Lung (tissue), 12 donors: ENCODE results near the gene MSANTD1. TPM values are rescaled to one million over a fixed set of nuclear protein-coding genes. Genes with fewer than 3 reads are reported as not detected.

Experiments used
- ATAC-seq: fragments of 200-7000 bp; cut with Tn5 transposase; one replicate; pipeline ENCODE4 v1.9.1; 2020; ENCODE audit warnings: moderate number of reproducible peaks; ENCODE audit not compliant: insufficient read depth, low FRiP score
- DNase-seq, 3 donors: peaks; one replicate each; pipeline ENCODE4 v3.0.0-alpha.2; 2013 to 2017
- H3K27ac ChIP-seq, 2 donors: one replicate each; pipeline ENCODE4 v1.5.1; 2013; ENCODE audit warnings: mild to moderate bottlenecking in 2 of 2, moderate library complexity in 2 of 2, control low read depth in 1 of 2, inconsistent platforms in 1 of 2, low read depth in 1 of 2, low read length in 1 of 2
- H3K27me3 ChIP-seq, 3 donors: one replicate each; pipeline ENCODE4 v1.5.1; 2013; ENCODE audit warnings: low read length in 2 of 3; ENCODE audit not compliant: control insufficient read depth in 3 of 3, insufficient read depth in 3 of 3
- H3K36me3 ChIP-seq, 4 donors: one replicate each; pipeline ENCODE4 v1.5.1; 2013; ENCODE audit warnings: low read length in 4 of 4, mild to moderate bottlenecking in 1 of 4, moderate library complexity in 1 of 4; ENCODE audit not compliant: control insufficient read depth in 4 of 4, insufficient read depth in 4 of 4
- H3K4me1 ChIP-seq, 5 donors: one replicate each; pipeline ENCODE4 v1.5.1; 2013; ENCODE audit warnings: low read length in 5 of 5, mild to moderate bottlenecking in 2 of 5, moderate library complexity in 1 of 5; ENCODE audit not compliant: control insufficient read depth in 5 of 5, insufficient read depth in 5 of 5
- H3K4me3 ChIP-seq: one replicate; pipeline ENCODE4 v1.5.1; 2013; ENCODE audit warnings: mild to moderate bottlenecking, control low read depth, moderate library complexity
- H3K9ac ChIP-seq, 2 donors: one replicate each; pipeline ENCODE4 v1.5.1; 2013; ENCODE audit warnings: low read length in 2 of 2, control low read depth in 1 of 2; ENCODE audit not compliant: insufficient read depth in 1 of 2
- H3K9me3 ChIP-seq, 4 donors: one replicate each; pipeline ENCODE4 v1.5.1; 2013; ENCODE audit warnings: low read length in 3 of 4, mild to moderate bottlenecking in 1 of 4, moderate library complexity in 1 of 4; ENCODE audit not compliant: control insufficient read depth in 4 of 4, insufficient read depth in 3 of 4
- WGBS, 2 donors: extraction: QIAGEN DNeasy Blood & Tissue Kit; methylation state at CpG; one replicate each; pipeline ENCODE4 v1.1.7; 2013; 5-methylcytosine and 5-hydroxymethylcytosine counted together
- polyA plus RNA-seq, 2 donors: library from polyadenylated mRNA; stranded (reverse); fragments of 200-250 nt; gene quantifications; one replicate each; pipeline ENCODE4 v1.2.1, GENCODE V29; 2013
- total RNA-seq, 2 donors: library from RNA; depleted of rRNA in 1 of 2; stranded (reverse); fragments of >200 nt in 1 of 2; gene quantifications; one replicate each; pipeline ENCODE4 v1.2.1, GENCODE V29; 2014 to 2021
- TF ChIP-seq, protein P1 (sequence below): IDR thresholded peaks from 2 replicates; pipeline ENCODE4 v1.5.1; 2012; ENCODE audit warnings: mild to moderate bottlenecking; ENCODE audit errors: control extremely low read depth, extremely low read depth
- donor health status: control.
- donor health status: control.
- donor health status: Bipolar disorder and iron deficiency.
- donor health status: healthy.
- donor health status: DM: yes; HTN: yes; CAD: no.

The MSANTD1 gene
- total and polyA plus RNA-seq, 4 donors: 0.35 to 1.4 (median 0.88) TPM

DNA sequence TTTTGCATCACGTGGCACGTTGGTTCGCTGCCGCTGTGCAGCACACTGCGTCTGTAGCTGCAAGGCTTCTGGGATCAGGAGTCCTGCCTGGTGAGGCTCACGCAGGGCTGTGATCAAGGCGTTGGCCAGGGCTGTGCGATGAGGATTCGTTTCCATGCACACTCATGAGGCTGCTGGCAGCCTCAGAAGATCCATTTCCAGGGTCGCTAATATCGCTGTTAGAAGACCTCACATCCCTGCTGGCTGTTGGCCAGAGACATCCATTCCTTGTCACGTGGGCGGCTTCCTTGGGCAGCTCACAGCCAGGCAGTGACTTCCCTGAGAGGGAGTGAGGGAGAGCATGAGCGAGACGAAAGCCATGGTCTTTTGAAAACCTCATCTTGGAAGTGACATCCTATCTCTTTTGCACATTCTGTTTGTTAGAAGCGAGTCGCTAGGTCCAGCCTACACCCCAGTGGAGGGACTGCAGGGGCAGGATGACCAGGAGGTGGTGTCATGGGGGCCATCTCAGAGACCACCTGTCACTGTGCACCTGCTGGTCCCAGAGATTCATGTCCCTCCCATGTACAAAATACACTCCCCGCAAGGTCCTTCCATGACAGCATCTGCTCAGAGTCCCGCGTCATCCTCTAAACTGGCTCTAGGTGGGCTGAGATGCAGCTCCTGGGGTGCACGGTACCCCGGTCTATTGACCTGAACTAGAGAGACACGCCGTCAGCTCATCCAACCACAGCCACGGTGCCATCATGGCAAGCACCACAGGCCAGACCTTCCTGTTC, 56.1 kb downstream of the MSANTD1 start:
- H3K27me3 ChIP-seq: no peaks in the 10 kb centered on the region
- peaks cover 6 to 41% (median 27%) of the 10 kb centered on the region in 5 donors for H3K4me1 ChIP-seq
- ATAC-seq (no peak), DNase-seq (peak; percentile 81 to 91 (median 89))
- WGBS, 2 donors: 64 to 73% methylated on average over 25 of the region's 25 CpGs
- peak overlapping the region in 1 of 2 donors; percentile 75 for H3K27ac ChIP-seq
- H3K36me3 ChIP-seq: no peaks in the 10 kb centered on the region
- no peaks in the 10 kb centered on the region for H3K9me3 ChIP-seq
- no peak overlapping the region for H3K4me3 ChIP-seq
- TF ChIP-seq, protein P1, sequence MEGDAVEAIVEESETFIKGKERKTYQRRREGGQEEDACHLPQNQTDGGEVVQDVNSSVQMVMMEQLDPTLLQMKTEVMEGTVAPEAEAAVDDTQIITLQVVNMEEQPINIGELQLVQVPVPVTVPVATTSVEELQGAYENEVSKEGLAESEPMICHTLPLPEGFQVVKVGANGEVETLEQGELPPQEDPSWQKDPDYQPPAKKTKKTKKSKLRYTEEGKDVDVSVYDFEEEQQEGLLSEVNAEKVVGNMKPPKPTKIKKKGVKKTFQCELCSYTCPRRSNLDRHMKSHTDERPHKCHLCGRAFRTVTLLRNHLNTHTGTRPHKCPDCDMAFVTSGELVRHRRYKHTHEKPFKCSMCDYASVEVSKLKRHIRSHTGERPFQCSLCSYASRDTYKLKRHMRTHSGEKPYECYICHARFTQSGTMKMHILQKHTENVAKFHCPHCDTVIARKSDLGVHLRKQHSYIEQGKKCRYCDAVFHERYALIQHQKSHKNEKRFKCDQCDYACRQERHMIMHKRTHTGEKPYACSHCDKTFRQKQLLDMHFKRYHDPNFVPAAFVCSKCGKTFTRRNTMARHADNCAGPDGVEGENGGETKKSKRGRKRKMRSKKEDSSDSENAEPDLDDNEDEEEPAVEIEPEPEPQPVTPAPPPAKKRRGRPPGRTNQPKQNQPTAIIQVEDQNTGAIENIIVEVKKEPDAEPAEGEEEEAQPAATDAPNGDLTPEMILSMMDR: no peak
- peak overlapping the region in 1 of 2 donors; percentile 5 for H3K9ac ChIP-seq

DNA sequence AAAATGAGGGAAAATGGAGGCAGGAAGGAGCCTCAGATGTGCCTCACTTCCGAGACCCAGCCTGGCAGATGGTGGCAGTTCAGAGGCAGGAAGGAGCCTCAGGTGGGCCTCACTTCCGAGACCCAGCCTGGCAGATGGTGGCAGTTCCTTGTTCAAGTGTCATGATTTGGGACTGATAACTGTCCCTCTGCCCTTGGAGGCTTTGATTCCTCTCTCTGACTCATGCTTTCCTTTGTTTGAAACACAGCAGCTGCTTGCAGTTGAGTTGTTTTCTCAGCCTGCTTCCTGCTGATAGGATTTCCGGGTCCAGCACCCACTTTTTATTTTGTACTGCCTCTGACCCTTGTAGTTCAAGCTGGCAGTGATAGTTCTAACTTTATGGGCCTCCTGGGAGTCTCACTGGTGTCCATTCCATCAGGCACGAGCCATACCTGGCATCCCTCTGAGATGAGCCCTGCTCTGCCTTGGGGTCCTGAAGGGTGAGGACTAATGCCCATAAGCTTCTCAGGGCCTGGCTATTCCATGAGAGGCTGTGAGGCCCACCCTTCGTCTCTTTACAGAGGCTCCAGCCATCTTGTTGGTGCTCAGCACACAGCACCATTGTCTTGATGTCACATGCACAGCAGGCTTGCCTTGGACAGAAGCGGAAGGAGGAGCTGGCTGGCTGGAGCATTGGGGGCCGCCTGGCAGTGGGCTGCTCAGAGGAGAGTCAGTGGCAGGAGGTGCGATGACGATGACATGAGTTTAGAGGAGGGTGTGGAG, 56.8 kb downstream of the MSANTD1 start:
- Histone ChIP-seq H3K9me3 (no peaks in the 10 kb centered on the region), H3K36me3 (no peaks in the 10 kb centered on the region), H3K27ac (peak overlapping the region in 1 of 2 donors; percentile 83), H3K9ac (peak overlapping the region in 1 of 2 donors; percentile 5), H3K4me1 (peaks cover 6 to 41% (median 27%) of the 10 kb centered on the region in 5 donors), H3K27me3 (no peaks in the 10 kb centered on the region), H3K4me3 (no peak overlapping the region)
- 61 to 63% methylated on average over 9 of the region's 9 CpGs for WGBS, 2 donors
- TF ChIP-seq, protein P1: no peak
- DNase-seq (peak in 1 of 3 donors; percentile 39), ATAC-seq (peak; percentile 22)

Other genes with a start within 250 kb of the MSANTD1 start
- not detected for gene HTT-AS, start 174.6 kb upstream of the MSANTD1 start, total RNA-seq
- gene HTT-AS, start 174.6 kb upstream of the MSANTD1 start, polyA plus RNA-seq: not detected
- 100 to 1,000 TPM in 1 of 2 donors, 10 to 100 TPM in 1; 70.6 to 109 TPM for gene HTT, start 174.5 kb upstream of the MSANTD1 start, total RNA-seq
- 10 to 100 TPM; 17.0 to 26.3 TPM for gene HTT, start 174.5 kb upstream of the MSANTD1 start, polyA plus RNA-seq
- gene RGS12, start 43.9 kb downstream of the MSANTD1 start, total RNA-seq: 10 to 100 TPM; 39.1 to 76.6 TPM
- 10 to 100 TPM; 15.4 to 50.8 TPM for gene RGS12, start 43.9 kb downstream of the MSANTD1 start, polyA plus RNA-seq
- under 1 TPM; 0.28 to 0.46 TPM for gene HGFAC, start 192.8 kb downstream of the MSANTD1 start, total RNA-seq
- 1 to 10 TPM in 1 of 2 donors, under 1 TPM in 1; 0.24 to 2.6 TPM for gene HGFAC, start 192.8 kb downstream of the MSANTD1 start, polyA plus RNA-seq
- 1 to 10 TPM in 1 of 2 donors, under 1 TPM in 1; 0.63 to 2.7 TPM for gene DOK7, start 214.1 kb downstream of the MSANTD1 start, total RNA-seq
- 1 to 10 TPM in 1 of 2 donors, under 1 TPM in 1; 0.53 to 2.3 TPM for gene DOK7, start 214.1 kb downstream of the MSANTD1 start, polyA plus RNA-seq